PC-3 (cell line): ENCODE data around the gene CTPS1. TPM values are rescaled to one million over a fixed set of nuclear protein-coding genes. Genes with fewer than 3 reads are reported as not detected.

Source experiments
- ATAC-seq: fragments of 200-7000 bp; cut with Tn5 transposase; 2 replicates; pipeline ENCODE4 v1.9.1; 2020; ENCODE audit warnings: mild to moderate bottlenecking, moderate library complexity
- BruUV-seq: library from RNA; stranded (reverse); fragments of 400-500 nt; replicated peaks from 2 replicates; lab custom pipeline; 2021; lab: Mats Ljungman, UMichigan
- CTCF ChIA-PET: fragments of 300-600 bp; sonication (Branson Sonifier 250); formaldehyde crosslinking; loops from one replicate; lab custom pipeline; 2022; ENCODE audit warnings: antibody characterized with exemption; lab: Charles Lee
- POLR2A ChIA-PET: fragments of 300-600 bp; sonication (Branson Sonifier 250); formaldehyde crosslinking; loops from one replicate; lab custom pipeline; 2022; ENCODE audit warnings: antibody characterized with exemption; ENCODE audit not compliant: unreplicated experiment; lab: Charles Lee
- DNase-seq: peaks from one replicate; pipeline ENCODE4 v3.0.0-alpha.2; 2015
- H2AFZ ChIP-seq: fragments of 300-600 bp; sonication (generic); 2 replicates; pipeline ENCODE4 v1.6.0; 2016; ENCODE audit warnings: antibody characterized with exemption, low read length
- H3F3A ChIP-seq: fragments of 300-600 bp; sonication (generic); one replicate; pipeline ENCODE4 v1.6.0; 2017; ENCODE audit warnings: antibody characterized with exemption, low read length, control low read depth, mild to moderate bottlenecking; ENCODE audit not compliant: unreplicated experiment
- H3K27ac ChIP-seq: fragments of 300-600 bp; sonication (generic); 2 replicates; pipeline ENCODE4 v1.5.1; 2016; ENCODE audit warnings: mild to moderate bottlenecking, low read length
- H3K27me3 ChIP-seq: fragments of 300-600 bp; sonication (generic); 2 replicates; pipeline ENCODE4 v1.6.1; 2016; ENCODE audit warnings: low read length, mixed read lengths
- H3K36me3 ChIP-seq: fragments of 300-600 bp; sonication (generic); 2 replicates; pipeline ENCODE4 v1.6.1; 2016; ENCODE audit warnings: low read depth, mixed run types, low read length, mixed read lengths
- H3K4me1 ChIP-seq: fragments of 300-600 bp; sonication (generic); 2 replicates; pipeline ENCODE4 v1.5.1; 2016; ENCODE audit warnings: low read length; ENCODE audit not compliant: insufficient read depth
- H3K4me2 ChIP-seq: fragments of 300-600 bp; sonication (generic); 2 replicates; pipeline ENCODE4 v1.6.0; 2016; ENCODE audit warnings: low read length
- H3K4me3 ChIP-seq: fragments of 300-600 bp; sonication (generic); 2 replicates; pipeline ENCODE4 v1.5.1; 2016; ENCODE audit warnings: mild to moderate bottlenecking, low read length, mixed read lengths
- H3K79me2 ChIP-seq: fragments of 300-600 bp; sonication (generic); 2 replicates; pipeline ENCODE4 v1.6.1; 2017; ENCODE audit warnings: low read length, mixed read lengths
- H3K9ac ChIP-seq: fragments of 300-600 bp; sonication (generic); 2 replicates; pipeline ENCODE4 v1.6.0; 2016; ENCODE audit warnings: mild to moderate bottlenecking, low read length
- H3K9me2 ChIP-seq: fragments of 300-600 bp; sonication (generic); replicated peaks from 2 replicates; pipeline ENCODE4 v1.6.1; 2016; ENCODE audit warnings: mixed run types, low read length, mixed read lengths
- H3K9me3 ChIP-seq: fragments of 300-600 bp; sonication (generic); 2 replicates; pipeline ENCODE4 v1.6.1; 2016; ENCODE audit warnings: low read length, mixed read lengths
- H4K20me1 ChIP-seq: fragments of 300-600 bp; sonication (generic); 2 replicates; pipeline ENCODE4 v1.6.1; 2016; ENCODE audit warnings: low read length, mixed read lengths
- CTCF ChIP-seq: fragments of 300-600 bp; sonication (generic); conservative IDR thresholded peaks from 2 replicates; pipeline ENCODE4 v1.5.1; 2017; ENCODE audit warnings: antibody characterized with exemption, low read depth, mild to moderate bottlenecking, low read length
- EZH2 ChIP-seq: fragments of 300-600 bp; sonication (generic); IDR thresholded peaks from one replicate; pipeline ENCODE4 v1.6.1; 2017; ENCODE audit warnings: antibody characterized with exemption, mild to moderate bottlenecking, low read length; ENCODE audit not compliant: unreplicated experiment
- EZH2phosphoT487 ChIP-seq: fragments of 300-600 bp; sonication (generic); IDR thresholded peaks from 2 replicates; pipeline ENCODE4 v1.6.1; 2018; ENCODE audit warnings: mild to moderate bottlenecking, antibody characterized with exemption, low read length, borderline replicate concordance
- intact Hi-C: fragments of 100-400 bp; cut with micrococcal nuclease; formaldehyde crosslinking; loops from 2 replicates; pipeline ENCODE4 v1.9.0; 2023
- total RNA-seq: library from RNA; depleted of rRNA; stranded (reverse); fragments of >200 nt; gene quantifications from 2 replicates; pipeline ENCODE4 v1.2.3, GENCODE V29; 2014

The CTPS1 gene
- total RNA-seq, 1 experiment from 2014 or later: 63.4 TPM

- H3K27ac ChIP-seq: no peak overlapping the region
- H3K79me2 ChIP-seq: peaks cover 9% of the 10 kb centered on the region
- DNase-seq: no peak
- intact Hi-C loops: no loop called here
- no peak for TF ChIP-seq EZH2
- TF ChIP-seq CTCF: no peak
- no peak for TF ChIP-seq EZH2phosphoT487
- H3K36me3 ChIP-seq: peaks cover 92% of the 10 kb centered on the region
- peaks cover 11% of the 10 kb centered on the region for H3F3A ChIP-seq
- ChIA-PET POLR2A (no interaction called here), CTCF (no interaction called here)
- H4K20me1 ChIP-seq: peaks cover 14% of the 10 kb centered on the region; the same call in 1 of the 2 replicates
- no peaks in the 10 kb centered on the region for H3K9me3 ChIP-seq
- no peak overlapping the region for H3K4me2 ChIP-seq
- BruUV-seq: no TSS peak
- no peaks in the 10 kb centered on the region for H3K27me3 ChIP-seq
- H3K9me2 ChIP-seq: no peaks in the 10 kb centered on the region
- H3K4me1 ChIP-seq: peaks cover 18% of the 10 kb centered on the region
- ATAC-seq: no peak
- no peak overlapping the region for H3K9ac ChIP-seq
- H3K4me3 ChIP-seq: no peak overlapping the region
- H2AFZ ChIP-seq: no peak overlapping the region
Measured at GRCh38 chr1:41005876-41006275, 26.4 kb downstream of the CTPS1 start.

- peaks cover 11% of the 10 kb centered on the region for H3F3A ChIP-seq
- H3K27me3 ChIP-seq: no peaks in the 10 kb centered on the region
- ChIA-PET CTCF (no interaction called here), POLR2A (no interaction called here)
- peaks cover 14% of the 10 kb centered on the region for H3K4me1 ChIP-seq
- no peak overlapping the region for H3K4me3 ChIP-seq
- H3K9ac ChIP-seq: no peak overlapping the region
- intact Hi-C loops: no loop called here
- H3K9me2 ChIP-seq: no peaks in the 10 kb centered on the region
- no peak overlapping the region for H2AFZ ChIP-seq
- peaks cover 14% of the 10 kb centered on the region; the same call in 1 of the 2 replicates for H4K20me1 ChIP-seq
- ATAC-seq: no peak
- no peak for TF ChIP-seq CTCF
- H3K36me3 ChIP-seq: peaks cover 93% of the 10 kb centered on the region
- BruUV-seq: no TSS peak
- peak; percentile 18 for DNase-seq
- peaks cover 9% of the 10 kb centered on the region for H3K79me2 ChIP-seq
- H3K27ac ChIP-seq: no peak overlapping the region
- H3K9me3 ChIP-seq: no peaks in the 10 kb centered on the region
- no peak overlapping the region for H3K4me2 ChIP-seq
Measured at GRCh38 chr1:41006942-41007865, 27.7 kb downstream of the CTPS1 start.

- Histone ChIP-seq H3K4me3 (no peak overlapping the region), H3K27me3 (no peaks in the 10 kb centered on the region), H3F3A (no peaks in the 10 kb centered on the region), H3K9me3 (no peaks in the 10 kb centered on the region), H3K36me3 (peaks cover 94% of the 10 kb centered on the region), H3K27ac (no peak overlapping the region), H3K4me2 (no peak overlapping the region), H3K9me2 (no peaks in the 10 kb centered on the region), H3K9ac (no peak overlapping the region), H4K20me1 (peaks cover under 1% of the 10 kb centered on the region; the same call in 1 of the 2 replicates), H3K79me2 (peaks cover 3% of the 10 kb centered on the region), H2AFZ (no peak overlapping the region), H3K4me1 (no peaks in the 10 kb centered on the region)
- ATAC-seq (no peak), DNase-seq (no peak)
- CTCF ChIA-PET: no interaction called here
- TF ChIP-seq EZH2phosphoT487 (no peak), EZH2 (no peak), CTCF (no peak)
- POLR2A ChIA-PET: no interaction called here
- BruUV-seq: no TSS peak
- intact Hi-C loops: no loop called here
Measured at GRCh38 chr1:41009466-41009865, 30.0 kb downstream of the CTPS1 start.
